Natural killer cell (primary cell): ENCODE results near the gene TSPAN31. TPM values are rescaled to one million over a fixed set of nuclear protein-coding genes. Genes with fewer than 3 reads are reported as not detected.

Experiments used
- ATAC-seq, 3 donors: fragments of 150-1000 bp in 2 of 3; fragments of 200-7000 bp in 1 of 3; cut with Tn5 transposase; 1 replicate in 1 of 3; 2 replicates in 2 of 3; pipeline ENCODE4 v1.10.0; 2021; ENCODE audit warnings: mild to moderate bottlenecking in 2 of 3, moderate library complexity in 2 of 3
- DNase-seq, 2 donors: peaks; one replicate each; pipeline versions ENCODE4 v3.0.0 to v3.0.0-alpha.2; 2013 to 2021; ENCODE audit warnings: mixed read lengths in 1 of 2
- H3K27ac ChIP-seq: one replicate; pipeline ENCODE4 v1.5.1; 2013; ENCODE audit warnings: mild to moderate bottlenecking, low read length
- H3K27me3 ChIP-seq: one replicate; pipeline ENCODE4 v1.6.1; 2013; ENCODE audit warnings: low read length; ENCODE audit not compliant: control insufficient read depth, insufficient read depth
- H3K36me3 ChIP-seq: one replicate; pipeline ENCODE4 v1.6.1; 2013; ENCODE audit warnings: low read length; ENCODE audit not compliant: control insufficient read depth, insufficient read depth
- H3K4me1 ChIP-seq: one replicate; pipeline ENCODE4 v1.6.1; 2013; ENCODE audit warnings: low read length; ENCODE audit not compliant: control insufficient read depth, insufficient read depth
- H3K4me3 ChIP-seq: one replicate; pipeline ENCODE4 v1.5.1; 2013; ENCODE audit warnings: low read length
- H3K9me3 ChIP-seq: one replicate; pipeline ENCODE4 v1.6.1; 2013; ENCODE audit warnings: low read length; ENCODE audit not compliant: control insufficient read depth, insufficient read depth
- H3K27ac Mint-ChIP-seq, 2 donors: one replicate each; pipeline ENCODE4 v1.8.0; 2022; ENCODE audit warnings: mild to moderate bottlenecking in 2 of 2, mixed read lengths in 2 of 2, moderate library complexity in 1 of 2
- H3K27me3 Mint-ChIP-seq, 2 donors: one replicate each; pipeline ENCODE4 v1.8.0; 2022; ENCODE audit warnings: low read depth in 2 of 2, mixed read lengths in 2 of 2
- H3K36me3 Mint-ChIP-seq: one replicate; pipeline ENCODE4 v1.8.0; 2022; ENCODE audit warnings: mixed read lengths
- H3K4me1 Mint-ChIP-seq, 2 donors: one replicate each; pipeline ENCODE4 v1.8.0; 2022; ENCODE audit warnings: mixed read lengths in 2 of 2
- H3K4me3 Mint-ChIP-seq: one replicate; pipeline ENCODE4 v1.8.0; 2022; ENCODE audit warnings: mild to moderate bottlenecking, moderate library complexity, mixed read lengths
- H3K9me3 Mint-ChIP-seq, 2 donors: one replicate each; pipeline ENCODE4 v1.8.0; 2022; ENCODE audit warnings: mixed read lengths in 2 of 2
- WGBS: methylation state at CpG from one replicate; pipeline ENCODE4 v1.1.7; 2013; ENCODE audit warnings: missing lambda C conversion rate; ENCODE audit not compliant: insufficient coverage; 5-methylcytosine and 5-hydroxymethylcytosine counted together
- intact Hi-C: fragments of 100-400 bp; cut with micrococcal nuclease; formaldehyde crosslinking; loops from one replicate; pipeline ENCODE4 v1.14.2; 2022
- total RNA-seq, 4 donors: library from RNA; stranded (reverse); fragments of 120-200 nt in 1 of 4; gene quantifications; one replicate each; pipeline versions ENCODE4 v1.2.3 to v1.2.4, GENCODE V29; 2013 to 2022
- TF ChIP-seq, protein P1 (sequence below): fragments of 200-600 bp; IDR thresholded peaks from one replicate; pipeline ENCODE4 v1.8.0; 2022; ENCODE audit warnings: antibody characterized with exemption

The TSPAN31 gene
- total RNA-seq, 3 donors from 2014 or later (not counting 1 experiment from before 2014, with no cell fraction given), result 18.3 to 27.0 (median 23.5) TPM

DNA sequence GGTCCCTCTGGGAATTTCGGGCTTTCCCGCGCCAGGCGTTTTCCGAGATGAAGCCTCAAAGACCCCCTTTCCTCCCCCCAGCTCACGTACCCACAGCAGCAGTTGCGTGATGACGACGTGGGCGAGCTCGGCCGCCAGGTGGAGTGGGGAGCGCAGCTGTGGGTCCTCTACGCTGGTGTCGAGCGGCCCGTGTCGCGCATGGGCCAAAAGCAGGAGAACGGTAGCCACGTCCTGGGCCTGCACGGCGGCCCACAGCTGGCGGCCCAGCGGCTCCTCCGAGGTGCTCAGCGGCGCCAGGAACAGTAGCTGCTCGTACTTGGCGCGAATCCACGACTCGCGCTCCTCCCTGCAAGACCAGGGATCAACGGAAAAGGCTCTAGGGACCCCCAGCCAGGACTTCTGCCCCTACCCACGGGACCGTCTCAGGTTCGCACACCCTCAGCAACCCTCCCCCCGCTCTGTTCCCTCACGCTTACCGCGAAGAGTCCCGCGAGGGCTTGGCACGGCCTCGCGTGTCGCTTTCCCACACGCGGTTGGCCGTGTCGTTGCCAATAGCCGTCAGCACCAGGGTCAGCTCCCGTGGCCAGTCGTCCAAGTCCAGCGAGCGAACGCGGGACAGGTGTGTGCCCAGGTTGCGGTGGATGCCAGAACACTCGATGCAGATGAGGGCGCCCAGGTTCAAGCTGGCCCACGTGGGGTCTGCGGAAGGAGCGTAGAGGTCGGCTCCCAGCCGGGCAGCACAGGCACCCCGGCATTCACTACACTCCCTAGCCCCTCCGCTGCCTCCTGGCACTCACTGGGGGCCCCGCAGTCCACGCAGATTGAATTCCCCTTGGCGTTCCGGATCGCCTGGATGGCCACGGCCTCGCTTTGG lies 17.7 kb upstream of the TSPAN31 start:
- ATAC-seq, result no peak
- 98% methylated on average over 76 of the region's 76 CpGs for WGBS
- Histone ChIP-seq H3K9me3 (no peaks in the 10 kb centered on the region), H3K36me3 (peaks cover 54% of the 10 kb centered on the region), H3K27ac (no peak overlapping the region), H3K27me3 (no peaks in the 10 kb centered on the region), H3K4me3 (no peak overlapping the region), H3K4me1 (peaks cover 6% of the 10 kb centered on the region)
- H3K27ac Mint-ChIP-seq, result no peak overlapping the region
- intact Hi-C loops, result no loop called here
- H3K4me3 Mint-ChIP-seq, result no peak overlapping the region
- TF ChIP-seq, protein P1, sequence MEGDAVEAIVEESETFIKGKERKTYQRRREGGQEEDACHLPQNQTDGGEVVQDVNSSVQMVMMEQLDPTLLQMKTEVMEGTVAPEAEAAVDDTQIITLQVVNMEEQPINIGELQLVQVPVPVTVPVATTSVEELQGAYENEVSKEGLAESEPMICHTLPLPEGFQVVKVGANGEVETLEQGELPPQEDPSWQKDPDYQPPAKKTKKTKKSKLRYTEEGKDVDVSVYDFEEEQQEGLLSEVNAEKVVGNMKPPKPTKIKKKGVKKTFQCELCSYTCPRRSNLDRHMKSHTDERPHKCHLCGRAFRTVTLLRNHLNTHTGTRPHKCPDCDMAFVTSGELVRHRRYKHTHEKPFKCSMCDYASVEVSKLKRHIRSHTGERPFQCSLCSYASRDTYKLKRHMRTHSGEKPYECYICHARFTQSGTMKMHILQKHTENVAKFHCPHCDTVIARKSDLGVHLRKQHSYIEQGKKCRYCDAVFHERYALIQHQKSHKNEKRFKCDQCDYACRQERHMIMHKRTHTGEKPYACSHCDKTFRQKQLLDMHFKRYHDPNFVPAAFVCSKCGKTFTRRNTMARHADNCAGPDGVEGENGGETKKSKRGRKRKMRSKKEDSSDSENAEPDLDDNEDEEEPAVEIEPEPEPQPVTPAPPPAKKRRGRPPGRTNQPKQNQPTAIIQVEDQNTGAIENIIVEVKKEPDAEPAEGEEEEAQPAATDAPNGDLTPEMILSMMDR, result no peak
- peaks cover 11 to 18% of the 10 kb centered on the region in 2 donors for H3K4me1 Mint-ChIP-seq
- no peaks in the 10 kb centered on the region for H3K9me3 Mint-ChIP-seq
- DNase-seq, result peak in 1 of 2 donors; percentile 15
- H3K27me3 Mint-ChIP-seq, result no peaks in the 10 kb centered on the region
- no peaks in the 10 kb centered on the region for H3K36me3 Mint-ChIP-seq

DNA sequence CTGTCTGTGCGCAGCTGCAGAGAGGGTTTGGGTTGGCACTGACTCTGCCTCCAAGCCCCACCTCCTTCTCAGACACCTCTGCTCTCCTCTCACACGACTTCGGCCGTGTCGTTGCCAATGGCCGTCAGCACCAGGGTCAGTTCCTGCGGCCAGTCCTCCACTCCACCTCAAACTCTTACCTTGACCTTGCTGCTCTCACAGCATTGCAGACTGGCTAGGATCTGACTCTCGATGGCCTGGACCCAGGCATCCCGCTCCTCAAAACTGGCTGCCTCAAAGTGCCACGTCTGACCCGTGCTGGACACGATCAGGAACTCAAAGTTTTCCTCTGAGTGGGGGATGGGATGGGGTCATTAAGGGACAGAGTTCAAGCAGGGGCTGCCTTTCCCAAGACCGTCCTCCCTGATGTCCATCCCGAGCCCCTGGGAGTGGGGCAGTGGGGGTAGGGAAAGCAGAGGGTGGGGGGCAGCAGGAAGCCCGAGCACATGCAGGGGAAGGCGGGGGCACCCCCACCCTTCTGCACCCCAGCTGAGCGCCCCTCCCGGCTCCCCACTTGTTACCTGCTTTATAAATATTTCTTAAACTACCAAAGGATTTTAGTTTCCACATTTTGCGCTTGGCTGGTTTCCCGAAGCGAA lies 17.0 kb upstream of the TSPAN31 start:
- no peaks in the 10 kb centered on the region for H3K27me3 Mint-ChIP-seq
- intact Hi-C loops, result no loop called here

DNA sequence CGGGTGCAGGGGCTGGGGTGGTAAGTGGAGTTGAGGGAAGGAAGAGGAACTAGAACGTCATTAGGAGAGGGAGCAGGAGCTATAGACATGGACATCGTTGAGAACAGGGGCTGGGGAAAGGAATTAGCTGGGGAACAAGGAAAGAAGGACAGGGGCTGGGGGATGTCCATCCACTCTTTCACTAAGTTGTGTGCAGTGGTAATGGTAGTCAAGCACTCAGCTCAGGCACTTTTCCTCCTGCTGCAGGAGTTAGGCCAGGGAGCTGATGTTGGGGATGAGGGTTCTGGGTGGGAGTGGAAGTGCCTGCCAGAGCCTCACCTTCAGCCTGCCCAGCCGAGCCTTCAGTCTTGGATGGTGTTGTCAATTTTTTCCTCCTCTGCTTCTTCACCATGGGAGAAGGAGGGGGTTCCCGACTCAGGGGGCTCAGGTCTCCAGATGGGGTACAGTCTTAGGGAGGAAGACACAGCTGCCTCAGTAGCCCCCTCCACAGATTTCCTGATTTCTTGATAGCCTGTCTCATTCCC lies 15.5 kb upstream of the TSPAN31 start:
- Mint-ChIP-seq H3K27me3 (no peaks in the 10 kb centered on the region), H3K4me3 (no peak overlapping the region), H3K36me3 (peaks cover 1% of the 10 kb centered on the region), H3K27ac (no peak overlapping the region), H3K4me1 (peaks cover 8 to 19% of the 10 kb centered on the region in 2 donors), H3K9me3 (no peaks in the 10 kb centered on the region)
- Histone ChIP-seq H3K4me3 (no peak overlapping the region), H3K27ac (no peak overlapping the region), H3K4me1 (peaks cover 6% of the 10 kb centered on the region), H3K9me3 (no peaks in the 10 kb centered on the region), H3K27me3 (no peaks in the 10 kb centered on the region), H3K36me3 (peaks cover 77% of the 10 kb centered on the region)
- 78% methylated on average over 4 of the region's 5 CpGs for WGBS
- TF ChIP-seq, protein P1, result no peak
- DNase-seq (no peak), ATAC-seq (no peak)
- intact Hi-C loops, result no loop called here

More for the DNA sequence above, 17.0 kb upstream of the TSPAN31 start:
- TF ChIP-seq, protein P1, result no peak
- no peak overlapping the region for H3K4me3 ChIP-seq
- H3K4me1 ChIP-seq, result peaks cover 6% of the 10 kb centered on the region
- H3K9me3 ChIP-seq, result no peaks in the 10 kb centered on the region
- no peak for ATAC-seq
- peaks cover 11 to 17% of the 10 kb centered on the region in 2 donors for H3K4me1 Mint-ChIP-seq
- 95% methylated on average over 17 of the region's 21 CpGs for WGBS
- H3K36me3 ChIP-seq, result peaks cover 62% of the 10 kb centered on the region
- no peak overlapping the region for H3K4me3 Mint-ChIP-seq
- no peaks in the 10 kb centered on the region for H3K36me3 Mint-ChIP-seq
- H3K9me3 Mint-ChIP-seq, result no peaks in the 10 kb centered on the region
- no peaks in the 10 kb centered on the region for H3K27me3 ChIP-seq
- no peak for DNase-seq
- no peak overlapping the region for H3K27ac ChIP-seq
- no peak overlapping the region for H3K27ac Mint-ChIP-seq
